ENCODE results near the gene LPP.

- TF ChIP-seq CTCF (IDR thresholded peaks at IDR 0.05; ENCODE audit: insufficient read depth, low read depth, low read length) (no peak), EZH2 (IDR thresholded peaks at IDR 0.05; ENCODE audit: insufficient read depth, low read length) (no peak)
Measured at GRCh38 chr3:188698436-188698835, 544.5 kb downstream of the LPP start.
